Activated B cell treated with CpG ODN at 0.5 μM for 24 hours (primary cell): Measurements from ENCODE around the gene GREB1L. TPM values are rescaled to one million over a fixed set of nuclear protein-coding genes. Genes with fewer than 3 reads are reported as not detected.
A peak's percentile ranks its signal among the peaks of the same experiment; 100 is the strongest.

Experiments
- ATAC-seq: fragments of 200-7000 bp; cut with Tn5 transposase; one replicate; pipeline ENCODE4 v1.10.0; 2021; ENCODE audit warnings: low read depth, mild to moderate bottlenecking, moderate library complexity
- CTCF ChIA-PET: fragments of 350-600 bp; sonication (Branson Sonifier 250); formaldehyde crosslinking; loops from one replicate; lab custom pipeline; 2021; ENCODE audit warnings: antibody characterized with exemption; lab: Charles Lee
- POLR2A ChIA-PET: fragments of 350-600 bp; sonication (Branson Sonifier 250); formaldehyde crosslinking; loops from one replicate; lab custom pipeline; 2021; ENCODE audit warnings: antibody characterized with exemption; lab: Charles Lee
- DNase-seq: peaks from one replicate; pipeline ENCODE4 v3.0.0; 2022
- H3K27ac Mint-ChIP-seq: one replicate; pipeline ENCODE4 v1.8.0; 2020; ENCODE audit warnings: mixed read lengths
- H3K27me3 Mint-ChIP-seq: one replicate; pipeline ENCODE4 v1.8.0; 2021; ENCODE audit warnings: mixed read lengths
- H3K36me3 Mint-ChIP-seq: one replicate; pipeline ENCODE4 v1.8.0; 2021; ENCODE audit warnings: low read depth, mixed read lengths
- H3K4me1 Mint-ChIP-seq: one replicate; pipeline ENCODE4 v1.8.0; 2021; ENCODE audit warnings: mixed read lengths
- H3K4me3 Mint-ChIP-seq: one replicate; pipeline ENCODE4 v1.8.0; 2020; ENCODE audit warnings: mild to moderate bottlenecking, mixed read lengths
- H3K9me3 Mint-ChIP-seq: one replicate; pipeline ENCODE4 v1.8.0; 2020; ENCODE audit warnings: mixed read lengths
- CTCF ChIP-seq: fragments of 200-600 bp; IDR thresholded peaks from one replicate; pipeline ENCODE4 v1.8.0; 2022; ENCODE audit warnings: antibody characterized with exemption, mild to moderate bottlenecking
- intact Hi-C: fragments of 100-400 bp; cut with micrococcal nuclease; formaldehyde crosslinking; loops from one replicate; pipeline ENCODE4 v1.15.1; 2024
- total RNA-seq: library from RNA; stranded (reverse); gene quantifications from 2 replicates; pipeline ENCODE4 v1.2.3, GENCODE V29; 2022

GREB1L gene
- total RNA-seq, 1 donor from 2014 or later = not detected

GRCh38 chr18:21546423-21546822 is 304.4 kb downstream of the GREB1L start:
- no peak for DNase-seq
- intact Hi-C loops = no loop called here
- no peaks in the 10 kb centered on the region for H3K4me1 Mint-ChIP-seq
- H3K9me3 Mint-ChIP-seq = no peaks in the 10 kb centered on the region
- peaks cover 60% of the 10 kb centered on the region for H3K36me3 Mint-ChIP-seq
- ATAC-seq = no peak
- CTCF ChIA-PET = no interaction called here
- H3K27me3 Mint-ChIP-seq = no peaks in the 10 kb centered on the region
- TF ChIP-seq CTCF = no peak
- no peak overlapping the region for H3K27ac Mint-ChIP-seq
- POLR2A ChIA-PET = no interaction called here
- no peak overlapping the region for H3K4me3 Mint-ChIP-seq

- no peak for TF ChIP-seq CTCF
- CTCF ChIA-PET = no interaction called here
- Mint-ChIP-seq H3K4me1 (no peaks in the 10 kb centered on the region), H3K9me3 (no peaks in the 10 kb centered on the region), H3K27me3 (no peaks in the 10 kb centered on the region), H3K36me3 (peaks cover 64% of the 10 kb centered on the region), H3K27ac (no peak overlapping the region), H3K4me3 (no peak overlapping the region)
- intact Hi-C loops = no loop called here
- POLR2A ChIA-PET = no interaction called here
- DNase-seq = no peak
- no peak for ATAC-seq
Measured at GRCh38 chr18:21548647-21549046, 306.6 kb downstream of the GREB1L start.

- Mint-ChIP-seq H3K9me3 (no peaks in the 10 kb centered on the region), H3K36me3 (peaks cover 67% of the 10 kb centered on the region), H3K4me3 (no peak overlapping the region), H3K27me3 (no peaks in the 10 kb centered on the region), H3K27ac (no peak overlapping the region), H3K4me1 (no peaks in the 10 kb centered on the region)
- DNase-seq (no peak), ATAC-seq (no peak)
- ChIA-PET CTCF (no interaction called here), POLR2A (no interaction called here)
- TF ChIP-seq CTCF = no peak
- intact Hi-C loops = no loop called here
Measured at GRCh38 chr18:21550510-21550970, 308.5 kb downstream of the GREB1L start.

GRCh38 chr18:21557607-21558253 is 315.7 kb downstream of the GREB1L start:
- intact Hi-C loops = no loop called here
- H3K27me3 Mint-ChIP-seq = no peaks in the 10 kb centered on the region
- CTCF ChIA-PET = no interaction called here
- no peak overlapping the region for H3K4me3 Mint-ChIP-seq
- POLR2A ChIA-PET = interaction anchor here (0.5 kb wide), 1 partner anchor 143 kb away, joined by 6 read pairs; no protein-coding TSS in a partner anchor
- peaks cover 56% of the 10 kb centered on the region for H3K36me3 Mint-ChIP-seq
- no peak for DNase-seq
- no peaks in the 10 kb centered on the region for H3K9me3 Mint-ChIP-seq
- H3K4me1 Mint-ChIP-seq = no peaks in the 10 kb centered on the region
- ATAC-seq = no peak
- no peak for TF ChIP-seq CTCF
- peak overlapping the region; percentile 3 for H3K27ac Mint-ChIP-seq

- ChIA-PET POLR2A (no interaction called here), CTCF (no interaction called here)
- Mint-ChIP-seq H3K4me3 (no peak overlapping the region), H3K36me3 (peaks cover 59% of the 10 kb centered on the region), H3K27me3 (no peaks in the 10 kb centered on the region), H3K27ac (no peak overlapping the region), H3K4me1 (no peaks in the 10 kb centered on the region), H3K9me3 (no peaks in the 10 kb centered on the region)
- intact Hi-C loops = no loop called here
- TF ChIP-seq CTCF = no peak
- ATAC-seq (no peak), DNase-seq (no peak)
Measured at GRCh38 chr18:21559195-21559594, 317.2 kb downstream of the GREB1L start.
